HepG2 (cell line): Measurements from ENCODE around the gene PHF10. TPM values are rescaled to one million over a fixed set of nuclear protein-coding genes. Genes with fewer than 3 reads are reported as not detected.

ENCODE experiments used
- BHLHE40 ChIP-seq: IDR thresholded peaks from 2 replicates; pipeline ENCODE4 v1.6.1; 2011; ENCODE audit warnings: low read length, improper control_type of control experiment
- IRF2 ChIP-seq: IDR thresholded peaks from 2 replicates; pipeline ENCODE4 v1.6.1; 2018; ENCODE audit warnings: missing genetic modification reagents, missing compliant biosample characterization
- MYC ChIP-seq: sonication (generic); formaldehyde crosslinking; IDR thresholded peaks from 2 replicates; pipeline ENCODE4 v1.9.0; 2021; ENCODE audit warnings: missing genetic modification reagents, borderline replicate concordance
- NCOR1 ChIP-seq: fragments of 200-600 bp; sonication (generic); IDR thresholded peaks from 2 replicates; pipeline ENCODE4 v1.7.0; 2017; ENCODE audit warnings: antibody characterized with exemption, low read length, borderline replicate concordance
- ONECUT2 ChIP-seq: sonication (generic); formaldehyde crosslinking; IDR thresholded peaks from 2 replicates; pipeline ENCODE4 v1.4.0; 2020; ENCODE audit warnings: missing genetic modification reagents
- POLR2A ChIP-seq, 2 experiments: IDR thresholded peaks; 2 replicates each; pipeline ENCODE4 v1.6.1; 2011; ENCODE audit warnings: low read depth in 2 of 2, low read length in 2 of 2, mild to moderate bottlenecking in 1 of 2, moderate library complexity in 1 of 2; ENCODE audit not compliant: insufficient read depth in 1 of 2
- RXRA ChIP-seq: sonication (generic); formaldehyde crosslinking; IDR thresholded peaks from 2 replicates; pipeline ENCODE4 v1.5.1; 2020; ENCODE audit warnings: missing genetic modification reagents
- SP5 ChIP-seq: IDR thresholded peaks from 2 replicates; pipeline ENCODE4 v1.6.1; 2016; ENCODE audit warnings: low read depth, borderline replicate concordance
- SRF ChIP-seq: IDR thresholded peaks from 2 replicates; pipeline ENCODE4 v1.6.1; 2011; ENCODE audit warnings: mild to moderate bottlenecking, low read depth, low read length, moderate library complexity
- TMF1 ChIP-seq: sonication (generic); formaldehyde crosslinking; IDR thresholded peaks from 2 replicates; pipeline ENCODE4 v1.8.1; 2022; ENCODE audit warnings: low read depth, missing genetic modification reagents
- ZC3H4 ChIP-seq: sonication (generic); formaldehyde crosslinking; IDR thresholded peaks from 2 replicates; pipeline ENCODE4 v1.4.0; 2020; ENCODE audit warnings: missing genetic modification reagents, borderline replicate concordance
- ZFAT ChIP-seq: sonication (generic); formaldehyde crosslinking; conservative IDR thresholded peaks from 2 replicates; pipeline ENCODE4 v1.8.1; 2023; ENCODE audit warnings: missing genetic modification reagents, inconsistent platforms
- ZNF207 ChIP-seq: fragments of 450-650 bp; IDR thresholded peaks from 2 replicates; pipeline ENCODE4 v1.6.1; 2016; ENCODE audit warnings: antibody characterized with exemption, borderline replicate concordance
- ZNF296 ChIP-seq: sonication (generic); formaldehyde crosslinking; conservative IDR thresholded peaks from 2 replicates; pipeline ENCODE4 v1.5.0; 2020; ENCODE audit warnings: mild to moderate bottlenecking, missing genetic modification reagents
- ZNF329 ChIP-seq: sonication (generic); formaldehyde crosslinking; IDR thresholded peaks from 2 replicates; pipeline ENCODE4 v1.9.0; 2021; ENCODE audit warnings: low read depth, mild to moderate bottlenecking, missing genetic modification reagents
- ZNF350 ChIP-seq: sonication (generic); formaldehyde crosslinking; IDR thresholded peaks from 2 replicates; pipeline ENCODE4 v1.4.0; 2020; ENCODE audit warnings: mild to moderate bottlenecking, low read depth, missing genetic modification reagents, borderline replicate concordance
- ZNF354B ChIP-seq: sonication (generic); formaldehyde crosslinking; IDR thresholded peaks from 2 replicates; pipeline ENCODE4 v1.8.0; 2022; ENCODE audit warnings: mild to moderate bottlenecking, missing genetic modification reagents
- ZSCAN20 ChIP-seq: sonication (generic); formaldehyde crosslinking; IDR thresholded peaks from 2 replicates; pipeline ENCODE4 v1.4.0; 2020; ENCODE audit warnings: missing genetic modification reagents, mild to moderate bottlenecking, borderline replicate concordance
- polyA plus RNA-seq, 8 experiments: library from polyadenylated mRNA; depleted of rRNA in 3 of 8; stranded (reverse) in 7 of 8; unstranded in 1 of 8; fragments of >200 nt; fragmentation: Illumina TruSeq in 4 of 8; extraction: Trizol in 4 of 8; gene quantifications; 2 replicates each; pipeline versions ENCODE4 v1.2.1 to v1.2.3, GENCODE V29; 2011 to 2016; ENCODE audit warnings: low read depth in 4 of 8, missing spikeins in 1 of 8, mixed read lengths in 1 of 8; ENCODE audit not compliant: insufficient read depth in 1 of 8
- total RNA-seq, 5 experiments: library from RNA; depleted of rRNA; stranded (reverse); fragments of >200 nt; fragmentation: Illumina TruSeq; extraction: Trizol; gene quantifications; 2 replicates each; pipeline ENCODE4 v1.2.3, GENCODE V29; 2016; ENCODE audit warnings: low read depth in 1 of 5
- TF ChIP-seq, protein P1 (sequence below), 2 experiments: sonication (generic) in 1 of 2; formaldehyde crosslinking in 1 of 2; IDR thresholded peaks; 2 replicates each; pipeline versions ENCODE4 v1.4.0 to v1.6.1; 2018 to 2020; ENCODE audit warnings: missing genetic modification reagents in 2 of 2, borderline replicate concordance in 1 of 2, low read depth in 1 of 2, mild to moderate bottlenecking in 1 of 2, missing biosample characterization in 1 of 2
- TF ChIP-seq, protein P2 (sequence below): sonication (generic); formaldehyde crosslinking; IDR thresholded peaks from 2 replicates; pipeline ENCODE4 v1.8.0; 2022; ENCODE audit warnings: missing genetic modification reagents, mild to moderate bottlenecking, borderline replicate concordance
- TF ChIP-seq, protein P3 (sequence below): sonication (generic); formaldehyde crosslinking; IDR thresholded peaks from 2 replicates; pipeline ENCODE4 v1.8.1; 2022; ENCODE audit warnings: low read depth, mild to moderate bottlenecking, missing genetic modification reagents
- TF ChIP-seq, protein P4 (sequence below): IDR thresholded peaks from 2 replicates; pipeline ENCODE4 v1.6.1; 2016; ENCODE audit warnings: mild to moderate bottlenecking

The PHF10 gene
- total and polyA plus RNA-seq, 2 of the 13 experiments (the other 11 are each of a cell fraction or from before 2014, with no cell fraction given) = 42.1 to 84.1 TPM

DNA sequence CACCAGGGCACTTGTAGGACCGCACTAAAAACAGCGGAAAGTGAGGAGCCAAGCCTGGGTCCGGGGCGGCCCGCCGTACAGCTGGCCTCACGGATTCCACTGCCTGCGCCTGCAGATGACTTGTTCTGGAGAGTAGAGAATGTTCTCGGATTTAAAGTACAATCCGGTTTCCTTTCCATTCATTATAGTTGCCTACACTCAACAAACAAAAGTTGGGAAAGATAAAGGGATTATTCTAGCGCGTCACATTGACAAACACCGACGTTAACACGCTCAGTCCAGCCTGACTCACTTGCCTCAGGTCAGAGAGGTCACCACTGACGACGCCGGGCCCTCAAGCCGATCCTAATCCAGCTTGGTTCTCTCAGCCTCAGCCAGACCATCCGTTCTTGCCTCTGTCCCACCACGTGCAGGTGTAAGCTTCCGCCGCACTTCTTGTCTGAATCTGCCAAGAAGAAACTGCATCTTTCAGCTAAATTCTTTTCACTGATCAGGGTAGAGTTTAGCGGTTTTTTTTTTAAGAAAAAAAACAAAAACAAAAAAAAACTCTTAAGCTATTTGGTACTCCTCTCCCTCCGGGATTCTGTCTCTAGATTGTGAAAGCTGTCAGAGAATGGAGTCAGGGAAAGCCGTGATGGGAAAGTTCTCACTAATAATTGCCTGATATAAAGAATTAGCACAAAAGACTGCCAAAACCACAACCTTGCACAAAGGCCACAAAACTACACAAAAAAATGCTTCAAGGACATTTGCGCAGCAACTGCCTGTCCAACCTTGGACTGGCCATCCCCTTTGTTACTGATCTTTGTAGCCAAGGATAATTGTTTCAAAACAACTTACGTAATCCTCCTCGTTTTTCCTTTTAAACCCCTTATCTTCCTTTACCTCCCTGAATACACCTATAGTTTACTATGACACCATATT is 1.1 kb upstream of the PHF10 start (continued):
- TF ChIP-seq, protein P1, sequence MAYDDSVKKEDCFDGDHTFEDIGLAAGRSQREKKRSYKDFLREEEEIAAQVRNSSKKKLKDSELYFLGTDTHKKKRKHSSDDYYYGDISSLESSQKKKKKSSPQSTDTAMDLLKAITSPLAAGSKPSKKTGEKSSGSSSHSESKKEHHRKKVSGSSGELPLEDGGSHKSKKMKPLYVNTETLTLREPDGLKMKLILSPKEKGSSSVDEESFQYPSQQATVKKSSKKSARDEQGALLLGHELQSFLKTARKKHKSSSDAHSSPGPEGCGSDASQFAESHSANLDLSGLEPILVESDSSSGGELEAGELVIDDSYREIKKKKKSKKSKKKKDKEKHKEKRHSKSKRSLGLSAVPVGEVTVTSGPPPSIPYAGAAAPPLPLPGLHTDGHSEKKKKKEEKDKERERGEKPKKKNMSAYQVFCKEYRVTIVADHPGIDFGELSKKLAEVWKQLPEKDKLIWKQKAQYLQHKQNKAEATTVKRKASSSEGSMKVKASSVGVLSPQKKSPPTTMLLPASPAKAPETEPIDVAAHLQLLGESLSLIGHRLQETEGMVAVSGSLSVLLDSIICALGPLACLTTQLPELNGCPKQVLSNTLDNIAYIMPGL (CRISPR knock-in tag; IDR thresholded peaks at IDR 0.05; ENCODE audit: borderline replicate concordance in 1 of 2, low read depth in 1 of 2) = peak; percentile 7 to 75; a peak in 2 of 4 replicates
- TF ChIP-seq POLR2A (IDR thresholded peaks at IDR 0.05; ENCODE audit: insufficient read depth in 1 of 2, low read depth in 2 of 2, low read length in 2 of 2) (peak; percentile 74 to 98; a peak in 3 of 4 replicates), ZNF296 (CRISPR knock-in tag) (no peak; the same call in 1 of the 2 replicates), ZFAT (0 out of 2 replicates have a peak, but pooled peaks have one; percentile 19), MYC (CRISPR knock-in tag) (peak; percentile 68; the same call in 1 of the 2 replicates), ZNF350 (peak; percentile 80), NCOR1 (peak; percentile 94), IRF2 (CRISPR knock-in tag) (peak; percentile 70; the same call in 1 of the 2 replicates), ZNF207 (no peak), TMF1 (CRISPR knock-in tag) (no peak), SRF (peak; percentile 13; the same call in 1 of the 2 replicates), ZSCAN20 (peak; percentile 35; the same call in 1 of the 2 replicates), ONECUT2 (CRISPR knock-in tag) (0 out of 2 replicates have a peak, but pooled peaks have one; percentile 22), SP5 (CRISPR knock-in tag) (peak; percentile 90), RXRA (peak; percentile 57), BHLHE40 (peak; percentile 77), ZNF354B (no peak), ZC3H4 (CRISPR knock-in tag) (peak; percentile 88), ZNF329 (CRISPR knock-in tag) (peak; percentile 39; the same call in 1 of the 2 replicates)
- TF ChIP-seq, protein P2, sequence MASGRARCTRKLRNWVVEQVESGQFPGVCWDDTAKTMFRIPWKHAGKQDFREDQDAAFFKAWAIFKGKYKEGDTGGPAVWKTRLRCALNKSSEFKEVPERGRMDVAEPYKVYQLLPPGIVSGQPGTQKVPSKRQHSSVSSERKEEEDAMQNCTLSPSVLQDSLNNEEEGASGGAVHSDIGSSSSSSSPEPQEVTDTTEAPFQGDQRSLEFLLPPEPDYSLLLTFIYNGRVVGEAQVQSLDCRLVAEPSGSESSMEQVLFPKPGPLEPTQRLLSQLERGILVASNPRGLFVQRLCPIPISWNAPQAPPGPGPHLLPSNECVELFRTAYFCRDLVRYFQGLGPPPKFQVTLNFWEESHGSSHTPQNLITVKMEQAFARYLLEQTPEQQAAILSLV (CRISPR knock-in tag) = peak; percentile 57; the same call in 1 of the 2 replicates
- TF ChIP-seq, protein P3, sequence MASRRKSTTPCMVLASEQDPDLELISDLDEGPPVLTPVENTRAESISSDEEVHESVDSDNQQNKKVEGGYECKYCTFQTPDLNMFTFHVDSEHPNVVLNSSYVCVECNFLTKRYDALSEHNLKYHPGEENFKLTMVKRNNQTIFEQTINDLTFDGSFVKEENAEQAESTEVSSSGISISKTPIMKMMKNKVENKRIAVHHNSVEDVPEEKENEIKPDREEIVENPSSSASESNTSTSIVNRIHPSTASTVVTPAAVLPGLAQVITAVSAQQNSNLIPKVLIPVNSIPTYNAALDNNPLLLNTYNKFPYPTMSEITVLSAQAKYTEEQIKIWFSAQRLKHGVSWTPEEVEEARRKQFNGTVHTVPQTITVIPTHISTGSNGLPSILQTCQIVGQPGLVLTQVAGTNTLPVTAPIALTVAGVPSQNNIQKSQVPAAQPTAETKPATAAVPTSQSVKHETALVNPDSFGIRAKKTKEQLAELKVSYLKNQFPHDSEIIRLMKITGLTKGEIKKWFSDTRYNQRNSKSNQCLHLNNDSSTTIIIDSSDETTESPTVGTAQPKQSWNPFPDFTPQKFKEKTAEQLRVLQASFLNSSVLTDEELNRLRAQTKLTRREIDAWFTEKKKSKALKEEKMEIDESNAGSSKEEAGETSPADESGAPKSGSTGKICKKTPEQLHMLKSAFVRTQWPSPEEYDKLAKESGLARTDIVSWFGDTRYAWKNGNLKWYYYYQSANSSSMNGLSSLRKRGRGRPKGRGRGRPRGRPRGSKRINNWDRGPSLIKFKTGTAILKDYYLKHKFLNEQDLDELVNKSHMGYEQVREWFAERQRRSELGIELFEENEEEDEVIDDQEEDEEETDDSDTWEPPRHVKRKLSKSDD = peak; percentile 22
- TF ChIP-seq, protein P4, sequence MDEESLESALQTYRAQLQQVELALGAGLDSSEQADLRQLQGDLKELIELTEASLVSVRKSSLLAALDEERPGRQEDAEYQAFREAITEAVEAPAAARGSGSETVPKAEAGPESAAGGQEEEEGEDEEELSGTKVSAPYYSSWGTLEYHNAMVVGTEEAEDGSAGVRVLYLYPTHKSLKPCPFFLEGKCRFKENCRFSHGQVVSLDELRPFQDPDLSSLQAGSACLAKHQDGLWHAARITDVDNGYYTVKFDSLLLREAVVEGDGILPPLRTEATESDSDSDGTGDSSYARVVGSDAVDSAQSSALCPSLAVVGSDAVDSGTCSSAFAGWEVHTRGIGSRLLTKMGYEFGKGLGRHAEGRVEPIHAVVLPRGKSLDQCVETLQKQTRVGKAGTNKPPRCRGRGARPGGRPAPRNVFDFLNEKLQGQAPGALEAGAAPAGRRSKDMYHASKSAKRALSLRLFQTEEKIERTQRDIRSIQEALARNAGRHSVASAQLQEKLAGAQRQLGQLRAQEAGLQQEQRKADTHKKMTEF (CRISPR knock-in tag) = peak; percentile 63
